HG03060 (cell line): ENCODE results near the gene PRKCA.

ENCODE experiments used
- ATAC-seq: cut with Tn5 transposase; IDR thresholded peaks from one replicate; pipeline ENCODE4 v1.9.1; 2021; ENCODE audit warnings: low read depth, moderate number of reproducible peaks; ENCODE audit not compliant: unreplicated experiment

PRKCA gene

DNA sequence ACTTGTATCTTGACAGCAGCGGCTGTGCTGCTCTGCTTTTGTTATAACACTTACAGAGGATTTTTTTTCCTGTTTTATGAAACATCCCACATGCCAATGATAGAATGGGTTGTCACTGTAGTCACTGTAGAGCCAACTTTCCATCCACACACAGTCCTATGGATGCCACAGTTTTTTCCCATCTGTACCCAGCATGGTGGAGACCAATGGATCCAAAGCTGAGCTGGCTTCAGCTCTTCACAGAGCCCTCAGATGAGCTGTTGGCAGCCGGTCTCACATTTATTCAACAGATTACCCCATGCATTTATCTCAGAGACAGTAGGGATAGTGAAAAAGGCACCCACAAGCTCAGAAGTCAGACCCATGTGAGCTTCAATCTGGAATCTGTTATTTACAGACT, 441.1 kb downstream of the PRKCA start:
- ATAC-seq: no peak

DNA sequence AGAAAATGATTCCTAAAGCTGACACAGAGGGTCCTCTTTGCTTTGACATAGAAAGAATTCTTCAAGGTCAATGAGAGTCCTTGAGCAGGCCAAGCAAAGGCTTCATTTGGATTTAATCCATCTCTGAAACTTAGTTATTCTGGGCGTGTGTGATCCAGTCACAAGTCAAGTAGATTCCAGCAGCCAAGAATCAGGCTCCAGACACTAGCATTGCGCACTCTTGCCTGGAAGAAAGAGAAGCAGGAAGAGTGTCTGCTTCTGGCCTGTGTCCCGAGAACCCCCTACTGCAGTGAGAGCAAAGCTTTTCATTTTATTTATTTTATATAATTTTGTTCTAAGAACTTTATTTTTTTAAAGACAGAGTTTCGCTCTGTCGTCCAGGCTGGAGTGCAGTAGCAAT, 444.3 kb downstream of the PRKCA start:
- no peak for ATAC-seq

DNA sequence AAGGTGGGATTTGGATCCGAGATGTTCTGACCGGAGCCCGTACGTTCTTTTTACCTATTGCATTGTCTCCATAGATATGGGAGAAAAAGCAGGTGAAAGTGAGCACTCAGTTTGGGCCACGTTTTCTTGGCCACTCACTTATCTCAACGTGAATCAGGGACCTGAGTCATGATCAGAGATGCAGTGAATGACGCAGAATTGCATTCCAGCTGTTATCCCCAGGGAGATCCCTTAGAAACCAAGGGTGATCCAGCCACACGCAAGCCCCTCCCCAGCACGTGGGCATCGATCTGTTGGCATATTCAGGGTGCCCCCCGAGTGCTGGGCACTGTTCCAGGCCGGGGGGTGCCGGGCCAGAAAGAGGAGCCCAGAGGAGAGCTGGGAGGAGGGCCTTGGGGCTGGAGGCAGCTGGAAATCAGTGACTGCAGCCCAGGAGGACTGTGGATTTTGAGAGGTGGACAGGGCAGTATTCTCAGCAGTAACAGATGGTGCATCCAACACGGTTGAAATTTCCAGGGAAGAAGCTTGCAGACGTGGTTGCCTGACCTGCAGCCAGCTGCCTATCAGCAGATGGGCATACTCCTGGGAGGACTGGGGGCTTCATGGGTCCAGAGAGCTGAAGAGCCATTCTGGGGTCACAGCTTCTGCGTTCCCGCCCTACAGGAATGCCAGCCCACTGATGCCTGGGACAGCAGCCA, 445.3 kb downstream of the PRKCA start:
- no peak for ATAC-seq

DNA sequence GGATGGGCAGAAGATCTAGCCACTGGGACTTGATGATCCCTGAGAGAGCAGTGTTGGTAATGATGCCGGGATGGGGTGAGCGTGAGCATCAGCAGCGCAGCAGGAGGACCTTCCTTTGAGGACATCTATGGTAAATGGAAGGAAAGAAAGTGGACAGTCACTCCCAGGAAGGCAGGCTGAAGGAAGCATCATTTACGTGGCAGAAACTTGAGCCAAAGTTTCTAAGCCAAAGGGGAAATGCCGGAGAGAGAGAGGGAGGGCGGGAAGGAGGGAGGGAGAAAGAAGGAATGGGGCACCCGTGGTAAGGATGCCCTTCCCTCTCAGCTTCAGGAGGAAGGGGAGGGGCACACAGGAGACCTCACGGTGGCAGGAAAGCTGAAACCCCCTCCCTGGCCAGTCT, 446.2 kb downstream of the PRKCA start:
- no peak for ATAC-seq

DNA sequence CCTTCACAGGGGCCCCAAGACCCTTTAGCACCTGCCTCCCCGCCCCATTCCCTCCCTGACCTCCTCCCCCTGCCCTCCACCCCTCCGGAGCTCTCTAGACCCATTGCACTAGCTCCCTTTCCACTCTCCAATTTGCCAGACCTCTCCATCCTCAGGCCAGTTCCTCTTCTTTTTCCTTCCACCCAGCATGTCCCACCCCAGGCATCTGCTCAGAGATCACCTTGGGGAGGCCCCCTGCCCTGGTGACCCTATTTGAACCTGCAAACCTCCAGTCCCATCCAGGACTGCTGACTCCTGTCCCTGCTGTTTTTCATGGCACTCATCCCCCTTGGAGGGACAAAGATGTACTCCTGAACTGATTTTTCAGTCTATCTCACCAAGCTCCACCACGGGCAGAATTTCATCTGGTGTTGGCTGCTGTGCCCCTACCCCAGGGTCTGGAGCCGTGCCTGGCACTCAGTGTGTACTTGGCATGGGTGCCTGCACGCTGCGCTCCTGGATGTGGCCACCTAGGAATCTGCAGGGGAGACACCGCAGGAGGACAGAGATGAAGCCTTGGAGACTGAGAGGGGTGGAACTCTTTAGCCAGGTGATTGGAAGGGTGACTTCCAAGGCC, 446.9 kb downstream of the PRKCA start:
- ATAC-seq: no peak

DNA sequence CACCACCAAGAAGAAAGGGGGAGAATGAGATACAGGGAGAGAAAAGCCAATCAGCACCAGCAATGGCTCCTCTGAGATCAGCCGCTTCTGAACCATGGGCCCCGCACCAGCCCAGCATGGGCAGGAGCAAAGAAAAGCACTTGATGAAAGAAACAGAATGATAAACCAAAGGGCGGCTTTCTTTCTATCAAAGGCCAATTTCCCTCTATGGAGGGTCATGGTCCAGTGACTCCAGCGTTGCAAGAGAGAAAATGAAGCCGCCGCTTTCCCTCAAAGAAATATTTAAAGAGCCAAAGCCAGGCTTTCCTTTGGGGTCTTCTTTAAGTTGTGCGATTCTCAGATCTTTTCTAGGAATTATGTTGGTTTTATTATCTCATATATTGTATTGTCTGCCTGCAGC, 447.7 kb downstream of the PRKCA start:
- no peak for ATAC-seq

DNA sequence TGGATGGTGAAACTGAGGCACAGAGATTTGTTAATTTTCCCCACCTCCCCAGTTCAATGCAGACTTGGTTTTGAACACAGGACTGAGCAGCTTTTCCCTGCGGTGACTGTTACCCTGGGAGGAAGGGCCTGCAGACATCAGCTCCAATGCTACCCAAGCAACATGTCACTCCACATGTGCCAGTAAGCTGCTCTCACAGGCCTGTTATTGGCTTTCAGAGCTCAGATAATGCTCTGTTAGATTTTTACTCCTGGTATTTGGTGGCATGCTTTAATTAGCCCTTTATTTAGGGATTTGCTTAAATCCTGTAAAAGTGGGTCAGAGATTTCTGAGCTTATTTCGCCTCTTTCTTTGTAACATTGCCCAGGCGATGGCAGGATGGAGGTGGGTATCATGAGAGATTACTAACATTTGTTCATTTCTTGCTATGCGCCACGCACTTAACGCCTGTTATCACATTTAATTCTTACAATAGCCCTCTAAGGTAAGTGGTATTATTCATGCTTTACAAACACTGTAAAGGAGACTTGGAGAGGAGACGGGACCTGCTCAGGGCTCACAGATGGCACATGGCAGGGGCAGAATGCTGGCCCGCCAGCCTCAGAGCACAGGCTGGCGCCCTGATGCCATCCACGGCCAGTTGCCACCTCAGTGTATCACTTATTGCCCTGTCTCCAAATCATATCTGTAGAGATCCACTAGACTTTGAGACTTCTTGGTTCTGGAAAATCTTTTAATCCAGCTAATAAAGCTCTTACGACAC, 448.5 kb downstream of the PRKCA start:
- ATAC-seq: no peak

DNA sequence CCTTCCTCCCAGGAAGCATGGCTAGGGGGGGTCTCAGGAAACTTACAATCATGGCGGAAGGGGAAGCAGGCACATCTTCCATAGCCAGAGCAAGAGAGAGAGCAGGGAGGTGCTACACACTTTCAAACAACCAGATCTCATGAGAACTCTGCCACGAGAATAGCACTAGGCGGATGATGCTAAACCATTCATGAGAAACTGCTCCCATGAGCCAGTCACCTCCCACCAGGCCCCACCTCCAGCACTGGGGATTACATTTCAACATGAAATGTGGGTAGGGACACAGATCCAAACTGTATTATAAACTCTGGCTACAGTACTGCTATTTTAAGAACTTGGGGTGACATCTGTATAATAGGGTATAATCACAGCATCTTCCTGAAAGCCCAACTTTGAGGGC, 449.4 kb downstream of the PRKCA start:
- no peak for ATAC-seq

DNA sequence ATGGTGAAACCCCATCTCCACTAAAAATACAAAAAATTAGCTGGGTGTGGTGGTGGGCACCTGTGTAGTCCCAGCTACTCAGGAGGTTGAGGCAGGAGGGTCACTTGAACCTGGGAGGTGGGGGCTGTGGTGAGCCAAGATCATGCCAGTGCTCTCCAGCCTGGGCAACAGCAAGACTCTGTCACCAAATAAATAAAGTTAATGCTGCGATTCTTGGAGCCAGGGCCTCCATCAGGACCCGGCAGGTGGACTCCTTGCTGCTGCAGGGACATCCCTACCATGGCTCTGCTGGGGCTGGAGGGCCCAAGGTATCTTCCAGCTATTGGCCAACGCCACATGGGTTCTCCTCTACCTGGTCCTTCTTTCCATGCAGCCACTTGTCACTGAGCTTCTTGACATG, 450.0 kb downstream of the PRKCA start:
- ATAC-seq: no peak

DNA sequence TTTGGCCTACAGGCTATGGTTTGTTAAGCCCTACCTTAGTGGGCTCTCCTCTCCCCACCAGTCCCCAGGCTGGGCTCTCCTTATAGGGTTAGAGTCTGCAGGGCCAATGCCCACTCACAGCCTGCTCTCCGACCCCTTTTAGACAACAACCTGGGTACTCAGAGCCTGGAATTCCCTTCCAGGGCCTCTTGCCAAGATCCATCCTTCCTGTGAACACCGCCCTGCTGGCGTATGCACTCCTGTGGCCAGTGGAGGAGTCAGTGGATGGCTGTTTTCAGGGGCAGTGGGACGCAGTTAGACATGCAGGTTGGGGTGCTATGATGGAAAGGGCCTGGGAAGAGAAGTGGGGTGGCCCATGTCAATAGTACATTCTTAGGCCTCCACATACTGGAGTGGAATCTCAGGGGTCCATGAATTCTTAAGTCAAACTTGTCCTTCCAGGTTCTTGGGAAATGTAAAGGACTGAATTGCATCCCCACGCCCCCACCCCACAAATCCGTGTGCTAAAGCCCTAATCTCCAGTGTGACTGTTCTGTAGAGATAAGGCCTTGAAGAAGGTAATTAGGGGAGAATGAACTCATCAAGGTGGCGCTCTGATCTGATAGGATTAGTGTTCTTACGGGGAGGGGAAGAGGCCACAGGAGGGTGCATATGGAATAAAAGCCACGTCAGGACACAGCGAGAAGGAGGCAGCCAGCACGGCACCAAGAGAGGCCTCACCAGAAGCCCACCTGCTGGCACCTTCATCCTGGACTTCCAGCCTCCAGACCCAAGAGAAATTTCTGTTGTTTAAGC, 450.9 kb downstream of the PRKCA start:
- ATAC-seq: no peak

DNA sequence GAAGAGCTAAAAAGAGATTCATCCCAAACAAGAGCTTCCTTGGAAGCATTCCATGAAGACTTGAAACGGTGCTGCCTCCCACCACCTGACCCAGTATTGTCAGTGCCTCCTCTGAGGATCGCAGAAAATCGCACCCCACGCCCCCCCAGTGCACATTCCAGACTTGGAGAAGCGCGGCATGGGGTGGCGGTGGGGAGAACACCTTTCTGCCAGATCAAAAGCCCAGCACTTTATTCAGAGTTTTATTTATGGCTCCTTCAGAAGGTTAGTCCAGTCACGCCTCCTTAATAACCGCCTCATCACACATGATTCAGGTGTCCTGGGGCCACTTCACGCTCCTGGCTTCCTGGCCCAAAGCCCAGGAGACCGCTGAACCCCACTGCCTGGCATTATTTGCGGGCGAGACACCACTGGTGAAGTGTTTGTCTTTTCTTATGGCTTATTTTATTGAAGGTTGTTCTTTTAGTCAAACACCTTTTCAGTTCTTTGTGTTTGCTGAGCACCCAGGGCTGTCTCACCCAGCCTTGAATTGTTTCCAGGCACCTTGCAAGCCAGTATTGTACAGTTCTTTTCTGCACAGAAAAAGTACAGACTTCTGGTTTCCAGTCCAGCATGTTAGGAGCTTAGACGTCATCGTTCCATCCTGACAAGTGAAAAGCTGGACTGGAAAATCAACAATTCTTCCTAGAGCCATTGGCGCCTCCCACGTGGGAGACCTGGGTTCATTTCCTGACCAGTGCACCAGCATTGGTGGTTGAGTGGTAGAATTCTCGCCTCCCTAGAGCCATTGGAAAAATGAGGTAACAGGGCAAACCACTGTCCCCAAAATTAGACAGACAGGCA, 452.9 kb downstream of the PRKCA start:
- ATAC-seq: no peak

DNA sequence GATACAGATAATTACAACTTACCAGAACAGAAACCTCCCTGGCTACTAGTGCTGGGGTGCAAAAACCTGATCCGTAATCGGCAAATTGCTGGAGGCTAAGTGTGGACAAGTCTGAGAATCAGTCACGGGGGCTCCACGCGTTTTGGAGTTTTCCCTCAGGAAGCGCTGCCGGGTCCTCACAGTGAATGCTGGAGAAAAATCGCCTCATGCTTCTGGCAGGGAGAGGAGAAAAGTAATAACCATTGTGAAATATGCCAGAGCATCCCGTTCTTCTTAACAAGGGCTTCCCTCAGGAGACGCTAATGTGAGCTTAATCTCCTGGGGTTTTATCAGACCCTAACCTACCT, 453.5 kb downstream of the PRKCA start:
- no peak for ATAC-seq

DNA sequence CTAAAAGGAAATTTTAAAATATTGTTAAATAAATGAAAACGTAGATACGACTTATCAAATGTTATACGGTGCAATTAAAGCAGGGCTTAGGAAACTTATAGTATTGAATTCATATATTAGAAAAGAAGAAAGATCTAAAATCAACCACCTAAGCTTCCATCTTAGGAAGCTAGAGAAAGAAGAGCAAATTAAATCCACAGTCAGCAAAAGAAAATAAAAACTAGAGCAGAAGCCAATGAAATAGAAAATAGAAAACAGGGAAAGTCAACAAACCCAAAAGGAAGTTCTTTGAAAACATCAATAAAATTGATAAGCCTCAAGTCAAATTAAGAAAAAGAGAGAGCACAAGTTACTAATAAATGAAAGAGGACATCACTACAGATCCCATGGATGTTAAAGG, 457.9 kb downstream of the PRKCA start:
- ATAC-seq: no peak

DNA sequence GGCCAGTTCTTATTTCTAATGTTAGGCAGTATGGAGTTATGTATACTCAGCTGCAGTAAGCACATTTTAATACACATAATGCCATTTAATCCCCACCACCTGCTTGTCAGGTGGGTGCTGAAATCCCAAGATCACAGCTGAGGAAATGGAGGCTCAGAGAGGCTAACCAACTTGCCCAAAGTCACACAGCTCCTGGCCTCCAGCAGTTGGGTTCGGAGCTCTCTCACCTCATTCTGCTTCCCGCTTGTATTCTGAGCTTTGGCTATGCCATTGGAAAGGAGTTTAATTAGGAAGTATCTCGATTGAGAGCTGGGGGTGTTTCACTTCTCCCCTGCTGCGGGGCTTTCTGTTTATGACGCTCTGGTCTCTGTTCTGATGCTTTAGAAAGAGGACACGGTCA, 459.9 kb downstream of the PRKCA start:
- no peak for ATAC-seq

DNA sequence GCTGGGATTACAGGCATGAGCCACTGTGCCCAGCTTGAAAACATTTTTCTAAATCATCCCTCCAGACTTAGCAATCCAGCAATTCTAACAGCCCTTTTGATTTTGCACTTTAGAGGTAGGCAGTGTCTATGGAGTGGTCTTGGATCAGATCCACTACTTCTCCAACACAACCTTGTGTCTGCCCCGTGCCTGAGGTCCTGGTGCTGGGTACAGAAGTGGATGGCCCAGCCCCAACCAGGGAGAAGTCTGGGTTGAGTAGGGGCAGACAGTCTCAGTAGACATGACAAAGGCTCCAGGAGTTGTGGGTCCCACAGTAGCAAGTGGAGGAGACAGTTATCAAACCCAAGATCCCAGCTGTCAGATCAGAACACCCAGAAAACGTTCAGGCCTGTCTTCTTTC, 460.6 kb downstream of the PRKCA start:
- ATAC-seq: no peak

DNA sequence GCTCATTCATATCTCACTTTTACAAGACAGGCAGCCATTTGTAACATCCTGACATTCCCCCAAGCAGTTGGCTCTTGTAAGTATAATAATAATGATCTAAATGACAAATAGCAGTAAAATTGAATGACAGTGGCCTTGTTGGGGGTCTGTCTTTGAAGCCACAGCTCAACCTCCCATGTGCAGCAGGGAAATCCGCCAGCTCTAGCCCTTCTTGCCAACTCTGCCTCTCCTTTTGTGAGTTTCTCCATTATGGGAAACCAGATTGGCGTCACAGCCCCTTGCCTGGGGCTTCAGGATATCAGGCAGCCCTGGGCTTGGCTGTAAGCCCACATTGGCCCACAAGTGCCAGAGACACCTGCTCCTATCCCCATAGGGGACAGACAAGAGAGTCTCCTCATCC, 462.1 kb downstream of the PRKCA start:
- ATAC-seq: no peak

DNA sequence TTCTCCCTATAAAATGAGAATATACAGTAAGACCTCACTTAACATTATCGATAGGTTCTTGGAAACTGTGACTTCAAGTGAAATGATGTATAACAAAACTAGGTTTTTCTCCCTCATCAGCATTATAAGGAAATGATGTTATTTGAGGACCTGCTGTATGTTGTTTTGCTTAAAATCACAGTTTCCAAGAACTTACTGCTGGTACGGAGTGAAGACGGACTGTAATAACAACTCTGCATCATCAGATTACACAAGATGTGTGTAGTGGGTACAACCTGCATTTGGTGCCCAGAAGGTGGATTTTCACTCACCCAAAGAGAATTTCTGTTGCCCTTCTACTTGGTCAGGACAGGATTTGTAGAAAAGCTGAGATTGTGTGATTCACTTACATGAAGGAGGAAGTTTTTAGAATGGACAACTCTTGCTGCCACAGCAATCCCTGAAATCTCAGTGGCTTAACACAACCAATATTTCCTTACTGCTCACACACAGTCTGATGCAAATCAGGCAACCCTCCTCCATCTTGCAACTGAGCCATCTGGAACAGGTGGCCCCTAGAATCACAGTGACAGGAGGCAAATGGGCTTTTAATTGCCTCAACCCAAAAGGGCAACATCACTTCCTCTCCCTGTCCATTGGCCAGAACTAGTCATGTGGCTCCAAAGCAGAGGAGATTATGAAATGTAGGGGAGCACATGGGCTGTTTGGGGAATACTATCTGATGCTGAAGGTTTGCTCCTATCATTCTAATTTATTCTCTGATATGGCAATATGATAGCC, 464.9 kb downstream of the PRKCA start:
- ATAC-seq: no peak

DNA sequence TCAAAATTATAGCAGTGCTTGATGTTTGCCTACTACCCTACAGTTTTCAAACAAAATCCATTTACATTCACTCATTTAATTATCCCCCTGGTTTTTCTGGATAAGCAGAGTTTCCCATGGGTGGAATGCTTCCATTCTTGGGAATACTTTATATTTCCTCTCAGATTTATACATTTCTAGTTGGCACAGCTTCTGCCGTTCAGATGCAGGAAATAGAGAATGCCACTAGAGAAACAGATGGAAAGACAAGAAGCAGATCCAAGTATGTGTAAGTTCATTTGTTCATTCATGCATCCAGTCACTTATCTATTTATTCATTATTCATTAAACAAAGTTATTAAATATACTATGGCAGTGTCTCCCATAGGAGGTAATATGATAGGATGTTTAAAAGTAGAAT, 467.5 kb downstream of the PRKCA start:
- ATAC-seq: no peak

DNA sequence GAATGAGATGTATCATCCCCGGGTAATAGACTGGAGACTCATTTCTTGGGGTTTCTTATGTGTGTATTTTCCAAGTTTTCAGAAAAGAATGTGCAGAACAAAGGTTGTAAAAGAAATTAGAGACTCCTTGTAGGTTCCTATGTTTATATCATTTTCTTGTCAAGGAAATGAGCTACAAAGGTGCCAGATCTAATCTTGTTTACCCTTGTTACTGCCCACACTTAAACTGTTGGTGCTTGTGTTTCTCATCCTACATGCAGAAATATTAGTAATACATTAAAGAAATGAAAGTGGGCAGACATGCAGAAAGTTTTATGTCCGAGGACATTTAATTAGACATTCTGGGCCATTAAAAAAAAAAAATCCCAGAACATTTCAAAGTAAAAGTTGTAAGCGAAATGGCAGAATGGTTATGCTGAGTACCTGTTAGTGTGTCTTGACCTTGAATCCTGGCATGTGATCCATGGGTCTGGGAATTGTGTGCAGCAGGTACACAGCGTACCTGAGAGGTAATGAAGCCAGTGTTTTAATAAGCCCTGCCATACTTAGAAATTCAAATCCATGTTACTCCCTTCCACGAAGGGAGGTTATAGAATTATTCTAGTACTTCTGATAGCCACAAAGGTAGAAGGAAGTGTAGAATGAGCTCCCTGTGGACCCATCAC, 469.9 kb downstream of the PRKCA start:
- ATAC-seq: no peak
